Left forelimb (tissue), 1 donor: Measurements from ENCODE around the gene HJV.

Experiments
- DNase-seq: peaks from one replicate; pipeline ENCODE4 v3.0.0-alpha.2; 2018; ENCODE audit warnings: low spot score

The HJV gene

GRCh38 chr1:145977016-145977415, 44.5 kb downstream of the HJV start:
- DNase-seq: no peak

GRCh38 chr1:145975216-145975615, 46.3 kb downstream of the HJV start:
- DNase-seq: no peak

GRCh38 chr1:145974721-145975120, 46.8 kb downstream of the HJV start:
- DNase-seq: no peak

GRCh38 chr1:145972580-145972979, 49.0 kb downstream of the HJV start:
- DNase-seq: no peak
